ENCODE results near the gene FOXB2.

The FOXB2 gene

DNA sequence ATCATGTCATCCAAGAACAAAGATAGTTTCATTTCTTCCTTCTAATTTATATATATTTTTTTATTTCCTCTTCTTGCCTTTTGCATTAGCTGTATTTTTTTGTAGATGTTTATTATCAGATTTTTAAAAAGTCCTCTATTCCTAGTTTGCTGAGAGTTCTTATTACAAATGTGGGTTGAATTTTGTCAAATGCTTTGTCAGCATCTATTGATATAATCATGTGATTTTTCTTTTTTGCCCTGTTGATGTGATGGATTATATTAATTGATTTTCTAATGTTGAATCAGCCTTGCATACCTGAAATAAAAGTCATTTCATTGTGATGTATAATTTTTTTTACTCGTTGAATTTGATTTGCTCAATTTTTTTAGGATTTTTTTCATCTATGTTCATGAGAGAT is 46.9 kb downstream of the FOXB2 start:
- DNase-seq, result no peak
